T1000 (cell line): Measurements from ENCODE around the gene FABP3.

Source experiments
- DNase-seq: peaks from one replicate; lab custom pipeline; 2025; ENCODE audit warnings: mixed read lengths; lab: John Stamatoyannopoulos, UW

Gene FABP3

DNA sequence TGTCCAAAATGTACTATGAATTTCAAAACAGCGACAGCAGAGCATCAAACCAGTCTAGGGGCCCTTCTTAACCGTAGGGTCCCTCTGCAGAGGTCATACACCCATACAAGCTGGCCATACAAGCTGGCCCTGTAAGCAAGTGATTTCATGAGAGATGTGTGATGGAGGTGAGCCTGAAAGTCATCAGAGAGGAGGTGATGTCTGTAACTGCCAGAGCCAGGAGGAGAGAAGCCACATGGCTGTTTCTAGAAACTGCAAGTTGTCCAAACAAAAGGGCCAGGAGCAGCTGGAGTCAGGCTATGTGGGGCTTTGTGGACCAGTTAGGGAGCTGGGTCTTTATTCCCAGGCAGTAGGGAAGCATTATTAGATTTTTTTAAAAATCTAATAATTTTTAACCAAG lies 25.4 kb upstream of the FABP3 start:
- DNase-seq, result no peak

DNA sequence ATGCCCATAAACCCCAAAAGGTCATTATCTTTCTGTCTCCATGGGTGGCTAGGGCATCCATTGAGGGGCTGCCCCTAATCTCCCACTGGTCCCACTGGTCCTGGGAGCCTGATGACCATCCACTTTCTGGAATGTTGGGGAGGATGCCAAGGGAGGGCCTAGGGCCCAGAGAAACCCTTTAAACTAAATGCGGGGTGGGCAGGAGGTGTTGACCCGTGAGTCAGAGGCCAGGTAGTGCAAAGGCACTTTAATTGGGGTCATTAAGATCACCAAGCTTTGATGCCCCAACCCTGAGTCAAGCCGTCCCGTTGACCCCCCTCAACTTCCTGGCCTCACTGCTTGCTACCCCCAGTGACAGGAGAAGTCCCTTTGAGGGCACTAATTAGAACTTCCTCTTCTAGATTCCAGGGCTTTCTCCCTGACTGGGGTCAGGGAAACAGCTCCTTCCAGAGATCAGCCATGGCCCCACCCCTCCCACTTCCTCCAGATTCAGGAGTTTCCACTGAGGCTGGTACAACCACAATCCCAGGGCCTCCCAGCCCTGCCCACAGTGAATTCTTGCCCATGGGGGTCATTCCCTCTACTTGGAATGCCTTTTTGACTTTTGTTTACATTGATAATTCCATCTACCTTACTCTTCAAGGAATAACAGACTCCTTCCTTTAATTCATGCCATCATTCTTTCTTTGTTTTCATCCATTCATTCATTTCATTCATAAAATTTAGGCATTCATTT lies 24.7 kb upstream of the FABP3 start:
- peak; percentile 62 for DNase-seq

- DNase-seq, result peak; percentile 62
Observed at GRCh38 chr1:31396633-31397351, 23.9 kb upstream of the FABP3 start.

- peak; percentile 70 for DNase-seq
Observed at GRCh38 chr1:31394584-31395193, 21.8 kb upstream of the FABP3 start.

DNA sequence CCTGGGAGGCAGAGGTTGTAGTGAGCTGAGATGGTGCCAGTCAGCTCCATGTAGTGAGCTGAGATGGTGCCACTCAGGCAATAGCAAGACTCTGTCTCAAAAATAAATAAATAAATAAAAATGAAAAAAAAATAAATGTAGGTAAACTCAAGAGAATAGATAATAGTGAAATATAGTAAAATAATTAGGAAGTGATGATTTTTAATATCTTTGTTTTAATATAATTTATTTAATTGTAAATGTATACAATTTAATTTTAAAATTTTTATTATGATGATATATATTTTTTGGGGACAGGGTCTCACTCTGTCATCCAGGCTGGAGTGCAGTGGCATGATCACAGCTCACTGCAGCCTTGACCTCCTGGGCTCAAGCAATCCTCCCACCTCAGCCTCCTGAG lies 20.6 kb upstream of the FABP3 start:
- no peak for DNase-seq

GRCh38 chr1:31390071-31390470 lies 17.2 kb upstream of the FABP3 start:
- no peak for DNase-seq

- DNase-seq, result no peak
Observed at GRCh38 chr1:31389616-31390015, 16.7 kb upstream of the FABP3 start.

- DNase-seq, result no peak
Observed at GRCh38 chr1:31387612-31388011, 14.7 kb upstream of the FABP3 start.

GRCh38 chr1:31386576-31387243 lies 13.8 kb upstream of the FABP3 start:
- peak; percentile 10 for DNase-seq

DNA sequence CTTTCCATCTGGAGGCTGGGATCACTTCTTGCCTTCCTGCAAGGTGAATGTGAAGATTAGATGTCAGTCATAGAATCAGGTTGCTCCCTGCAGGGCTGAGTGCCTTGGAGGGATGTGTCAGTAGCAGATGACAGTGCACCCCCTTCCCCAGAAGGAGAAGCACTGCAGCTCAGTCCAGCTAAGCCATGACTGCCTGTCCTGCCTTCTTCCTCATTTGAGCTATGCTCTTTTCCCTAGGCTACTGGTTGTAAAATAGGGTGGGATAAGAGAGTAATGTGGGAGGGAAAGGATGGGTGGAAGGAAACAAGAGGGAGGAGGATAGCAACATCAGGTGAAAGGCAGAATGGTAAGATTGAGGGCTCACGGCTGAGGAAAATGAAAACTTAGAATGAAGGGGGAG lies 11.1 kb upstream of the FABP3 start:
- DNase-seq, result no peak

DNA sequence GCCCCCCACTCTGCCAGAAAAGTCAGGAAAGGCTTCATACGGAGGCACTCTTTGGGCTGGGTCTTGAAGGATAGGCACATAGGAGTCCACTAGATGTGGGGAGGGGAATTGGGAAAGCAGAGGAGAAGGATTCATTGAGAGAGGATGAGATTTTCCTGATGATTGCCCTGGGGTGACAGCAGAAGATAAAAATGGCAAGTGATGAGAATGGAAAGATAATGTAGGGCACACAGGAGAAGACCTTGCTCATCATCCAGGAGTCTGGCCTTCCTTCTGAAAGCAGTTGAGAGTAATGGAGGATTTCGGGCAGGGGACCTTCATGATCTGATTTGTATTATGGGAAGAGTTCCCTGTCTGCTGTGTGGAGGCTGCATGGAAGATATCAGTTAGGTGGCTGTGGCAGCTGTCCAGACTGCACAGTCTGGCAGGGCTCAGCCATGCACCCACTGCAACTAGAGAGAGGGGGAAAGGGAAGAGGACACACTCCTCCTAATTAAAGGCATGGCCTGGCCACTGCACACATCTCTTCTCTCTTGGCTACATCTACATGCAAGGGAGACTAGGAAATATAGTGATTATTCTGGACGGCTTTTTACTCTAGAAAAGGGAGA lies 9.6 kb upstream of the FABP3 start:
- no peak for DNase-seq

DNA sequence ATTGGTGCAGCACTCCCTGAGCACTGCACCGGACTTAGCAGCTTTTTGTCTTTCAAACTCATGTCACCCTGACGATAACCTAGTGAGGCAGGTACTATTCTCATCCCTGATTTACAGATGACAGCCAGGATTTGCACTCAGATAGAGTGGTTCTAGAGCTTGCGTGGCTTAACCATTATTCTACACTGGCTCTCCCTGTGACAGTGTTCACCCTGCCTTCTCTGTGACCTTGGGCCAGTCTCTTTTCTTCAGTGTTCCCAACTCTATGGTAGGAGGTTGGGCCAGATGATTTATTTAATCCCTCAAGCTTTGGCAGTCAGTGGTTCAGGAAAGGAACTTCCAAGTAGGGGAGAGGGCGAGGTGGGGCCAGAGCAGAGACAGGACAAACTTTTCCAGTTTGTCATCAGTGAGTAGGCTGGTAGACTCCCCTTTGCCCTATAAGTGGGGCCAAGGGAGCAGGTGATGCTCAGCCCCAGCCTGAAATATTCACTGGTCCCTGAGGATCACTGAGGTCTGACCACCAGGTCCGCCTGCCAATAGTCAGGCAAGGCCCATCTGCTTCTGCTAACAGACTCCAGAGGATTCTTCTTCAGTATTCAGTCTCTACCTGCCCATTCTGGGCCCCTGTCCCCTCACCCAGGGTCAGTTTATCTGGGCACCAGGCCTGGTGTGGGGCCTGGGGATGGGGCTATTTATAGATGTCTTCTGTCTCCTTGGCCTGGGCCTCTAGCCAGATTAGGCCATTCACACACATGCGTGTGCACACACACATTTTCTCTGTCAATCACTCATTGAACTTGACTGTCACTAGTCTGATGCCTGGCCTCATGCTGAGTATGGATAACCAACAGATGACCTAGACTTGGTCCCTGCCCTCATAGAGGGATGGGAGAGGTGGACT lies 8.8 kb upstream of the FABP3 start:
- peak; percentile 24 for DNase-seq

DNA sequence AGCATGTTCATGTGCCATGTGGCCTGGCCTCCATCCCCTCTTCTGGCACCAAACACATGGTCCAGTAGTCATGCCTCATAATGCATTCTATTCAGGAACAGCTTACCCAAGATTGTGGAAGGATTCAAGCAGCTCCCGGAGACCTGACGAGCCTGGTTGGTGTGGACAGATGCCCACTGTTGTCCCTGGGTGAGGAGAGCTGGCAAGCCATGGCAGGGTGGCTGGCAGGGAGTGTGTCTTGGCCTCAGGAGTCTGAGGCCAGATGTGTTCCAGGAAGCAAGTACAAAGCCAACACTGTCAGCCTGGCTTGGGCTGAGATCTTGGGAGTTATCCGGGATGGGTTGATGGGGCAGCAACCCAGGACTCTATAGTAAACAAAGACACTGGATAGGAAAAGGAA lies 7.3 kb upstream of the FABP3 start:
- DNase-seq, result no peak

GRCh38 chr1:31378001-31378400 lies 5.1 kb upstream of the FABP3 start:
- DNase-seq, result no peak

DNA sequence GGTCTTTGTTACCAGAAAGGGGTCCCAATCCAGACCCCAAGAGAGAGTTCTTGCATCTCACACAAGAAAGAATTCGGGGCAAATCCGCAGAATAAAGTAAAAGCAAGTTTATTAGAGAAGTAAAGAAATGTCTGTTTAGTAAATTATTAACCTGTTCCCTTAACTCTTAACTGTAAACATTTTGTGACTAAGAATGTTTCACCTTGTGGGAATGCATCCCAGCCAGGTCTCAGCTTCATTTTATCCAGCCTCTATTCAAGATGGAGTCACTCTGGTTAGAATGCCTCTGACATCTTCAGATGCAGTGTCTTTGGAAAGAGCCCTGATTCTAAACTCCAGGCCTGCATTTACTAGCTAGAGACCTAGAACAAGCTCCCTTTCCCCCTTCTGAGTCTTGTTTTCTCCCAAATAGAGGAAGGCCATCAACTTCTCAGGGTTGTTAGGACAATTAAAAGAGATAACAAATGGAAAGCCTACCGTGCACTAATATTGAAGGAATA lies 4.5 kb upstream of the FABP3 start:
- no peak for DNase-seq

- peak; percentile 76 for DNase-seq
Observed at GRCh38 chr1:31376375-31377134, 3.7 kb upstream of the FABP3 start.

DNA sequence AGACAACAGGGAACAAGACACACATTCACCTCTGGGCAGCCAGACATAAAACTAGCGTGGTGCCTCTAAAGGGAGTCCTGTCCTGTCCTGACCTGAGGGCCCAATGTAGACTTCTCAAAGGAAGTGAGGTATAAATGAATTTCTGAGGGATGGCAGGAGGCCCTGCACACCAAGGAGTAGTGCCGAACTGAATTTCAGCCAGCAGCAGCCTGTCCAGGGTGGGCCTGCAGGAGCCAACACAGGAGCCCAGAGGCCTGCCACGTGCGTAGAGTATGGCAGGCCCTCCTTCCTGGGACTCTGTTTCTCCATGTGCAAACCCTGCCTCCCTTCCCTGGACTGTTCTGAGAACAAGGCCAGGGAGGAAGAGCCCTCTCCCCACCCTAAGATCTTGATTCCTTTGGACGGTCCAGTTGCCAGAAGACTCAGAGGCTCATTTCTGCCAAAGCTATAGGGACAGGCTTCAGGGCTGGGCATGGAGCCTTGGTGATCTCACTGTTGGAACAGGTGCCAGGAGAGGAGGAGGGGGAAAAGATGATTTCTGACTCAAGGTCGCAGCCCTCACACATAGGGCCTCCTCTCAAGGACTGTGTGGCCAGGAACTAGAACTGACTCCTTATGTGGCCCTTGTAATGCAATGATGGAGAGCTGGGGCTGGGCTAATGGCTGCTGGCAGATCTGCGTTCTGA lies 1.8 kb upstream of the FABP3 start:
- DNase-seq, result no peak

DNA sequence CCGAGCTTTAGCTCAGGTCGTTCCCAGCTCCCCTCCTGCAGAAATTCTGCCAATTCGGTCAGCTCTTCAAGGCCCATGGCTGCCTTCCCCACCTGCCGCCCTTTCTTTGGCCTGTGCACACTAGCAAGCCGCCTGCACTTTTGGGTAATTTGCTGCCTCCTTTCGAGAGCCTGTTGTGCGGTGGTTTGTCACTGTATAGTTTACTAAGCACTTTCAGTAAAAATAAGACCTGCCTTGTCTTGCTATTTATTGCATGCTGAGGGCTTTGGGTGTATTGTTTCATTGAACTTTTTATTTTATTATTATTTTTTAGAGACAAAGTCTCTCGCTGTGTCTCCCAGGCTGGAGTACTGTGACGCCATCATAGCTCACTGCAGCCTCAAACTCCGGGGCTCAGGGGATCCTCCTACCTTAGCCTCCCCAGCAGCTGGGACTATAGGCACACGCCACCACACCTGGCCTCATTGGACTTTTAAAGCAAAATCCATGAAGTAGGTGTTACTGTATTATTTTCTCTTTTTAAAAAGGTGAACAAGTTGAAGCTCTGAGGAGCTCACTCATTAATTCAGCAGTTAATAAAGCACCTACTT lies 1.1 kb upstream of the FABP3 start:
- DNase-seq, result no peak

GRCh38 chr1:31372751-31373055 lies 173 bp downstream of the FABP3 start:
- no peak for DNase-seq
